Measurements from ENCODE around the gene PIK3R1.

Gene PIK3R1

GRCh38 chr5:68189613-68190012 lies 25.9 kb upstream of the PIK3R1 start:
- no peak overlapping the region for H3K4me3 ChIP-seq (ENCODE audit: low read length)
- no peaks in the 10 kb centered on the region for H3K79me2 ChIP-seq (ENCODE audit: low read length)
- no peaks in the 10 kb centered on the region for H3K4me1 ChIP-seq (ENCODE audit: low read length)
- no peaks in the 10 kb centered on the region for H3K9me3 ChIP-seq (ENCODE audit: insufficient read depth, low read length)
- H3K27ac ChIP-seq (ENCODE audit: low read length): no peak overlapping the region
- no peaks in the 10 kb centered on the region for H3K36me3 ChIP-seq (replicated peaks; ENCODE audit: low read depth, low read length)
- H3K4me2 ChIP-seq (ENCODE audit: low read length): no peak overlapping the region
- no peaks in the 10 kb centered on the region for H3K27me3 ChIP-seq (ENCODE audit: low read depth, low read length)
- no peak overlapping the region for H3K9ac ChIP-seq (ENCODE audit: low read length)
- TF ChIP-seq EZH2phosphoT487 (IDR thresholded peaks at IDR 0.05; ENCODE audit: low read depth) (no peak), CTCF (IDR thresholded peaks at IDR 0.05; ENCODE audit: low read depth, low read length) (no peak)
- H4K20me1 ChIP-seq (ENCODE audit: insufficient read depth, low read length): no peaks in the 10 kb centered on the region
- no peak overlapping the region for H2AFZ ChIP-seq (ENCODE audit: low read depth, low read length)

GRCh38 chr5:68190619-68191018 lies 24.9 kb upstream of the PIK3R1 start:
- no peak overlapping the region for H3K4me2 ChIP-seq (ENCODE audit: low read length)
- no peaks in the 10 kb centered on the region for H3K4me1 ChIP-seq (ENCODE audit: low read length)
- H3K36me3 ChIP-seq (replicated peaks; ENCODE audit: low read depth, low read length): no peaks in the 10 kb centered on the region
- no peaks in the 10 kb centered on the region for H3K9me3 ChIP-seq (ENCODE audit: insufficient read depth, low read length)
- no peak overlapping the region for H3K4me3 ChIP-seq (ENCODE audit: low read length)
- no peaks in the 10 kb centered on the region for H3K27me3 ChIP-seq (ENCODE audit: low read depth, low read length)
- H3K79me2 ChIP-seq (ENCODE audit: low read length): no peaks in the 10 kb centered on the region
- no peak overlapping the region for H3K9ac ChIP-seq (ENCODE audit: low read length)
- H3K27ac ChIP-seq (ENCODE audit: low read length): no peak overlapping the region
- H4K20me1 ChIP-seq (ENCODE audit: insufficient read depth, low read length): no peaks in the 10 kb centered on the region
- TF ChIP-seq CTCF (IDR thresholded peaks at IDR 0.05; ENCODE audit: low read depth, low read length) (no peak), EZH2phosphoT487 (IDR thresholded peaks at IDR 0.05; ENCODE audit: low read depth) (no peak)
- no peak overlapping the region for H2AFZ ChIP-seq (ENCODE audit: low read depth, low read length)

GRCh38 chr5:68191083-68191791 lies 24.3 kb upstream of the PIK3R1 start:
- Histone ChIP-seq H3K9ac (ENCODE audit: low read length) (no peak overlapping the region), H3K4me2 (ENCODE audit: low read length) (no peak overlapping the region)

GRCh38 chr5:68192679-68193060 lies 22.9 kb upstream of the PIK3R1 start:
- Histone ChIP-seq H2AFZ (ENCODE audit: low read depth, low read length) (no peak overlapping the region), H3K4me2 (ENCODE audit: low read length) (no peak overlapping the region), H3K27ac (ENCODE audit: low read length) (no peak overlapping the region), H3K4me1 (ENCODE audit: low read length) (peaks cover 9% of the 10 kb centered on the region), H3K9ac (ENCODE audit: low read length) (no peak overlapping the region), H3K36me3 (replicated peaks; ENCODE audit: low read depth, low read length) (no peaks in the 10 kb centered on the region), H3K4me3 (ENCODE audit: low read length) (no peak overlapping the region), H3K27me3 (ENCODE audit: low read depth, low read length) (no peaks in the 10 kb centered on the region), H3K9me3 (ENCODE audit: insufficient read depth, low read length) (no peaks in the 10 kb centered on the region), H4K20me1 (ENCODE audit: insufficient read depth, low read length) (no peaks in the 10 kb centered on the region), H3K79me2 (ENCODE audit: low read length) (no peaks in the 10 kb centered on the region)
- TF ChIP-seq CTCF (IDR thresholded peaks at IDR 0.05; ENCODE audit: low read depth, low read length) (no peak), EZH2phosphoT487 (IDR thresholded peaks at IDR 0.05; ENCODE audit: low read depth) (no peak)

More at GRCh38 chr5:68191083-68191791, 24.3 kb upstream of the PIK3R1 start:
- Histone ChIP-seq H2AFZ (ENCODE audit: low read depth, low read length) (no peak overlapping the region), H3K36me3 (replicated peaks; ENCODE audit: low read depth, low read length) (no peaks in the 10 kb centered on the region), H3K4me3 (ENCODE audit: low read length) (no peak overlapping the region), H3K27me3 (ENCODE audit: low read depth, low read length) (no peaks in the 10 kb centered on the region), H3K79me2 (ENCODE audit: low read length) (no peaks in the 10 kb centered on the region), H3K9me3 (ENCODE audit: insufficient read depth, low read length) (no peaks in the 10 kb centered on the region), H4K20me1 (ENCODE audit: insufficient read depth, low read length) (no peaks in the 10 kb centered on the region), H3K27ac (ENCODE audit: low read length) (no peak overlapping the region), H3K4me1 (ENCODE audit: low read length) (no peaks in the 10 kb centered on the region)
- TF ChIP-seq CTCF (IDR thresholded peaks at IDR 0.05; ENCODE audit: low read depth, low read length): no peak
- TF ChIP-seq EZH2phosphoT487 (IDR thresholded peaks at IDR 0.05; ENCODE audit: low read depth): no peak
